ENCODE results near the gene TRA2A. TPM values are rescaled to one million over a fixed set of nuclear protein-coding genes. Genes with fewer than 3 reads are reported as not detected.
A peak's percentile ranks its signal among the peaks of the same experiment; 100 is the strongest.

Gene TRA2A
- total and polyA plus RNA-seq, 2 donors, result 64.1 to 86.5 TPM

DNA sequence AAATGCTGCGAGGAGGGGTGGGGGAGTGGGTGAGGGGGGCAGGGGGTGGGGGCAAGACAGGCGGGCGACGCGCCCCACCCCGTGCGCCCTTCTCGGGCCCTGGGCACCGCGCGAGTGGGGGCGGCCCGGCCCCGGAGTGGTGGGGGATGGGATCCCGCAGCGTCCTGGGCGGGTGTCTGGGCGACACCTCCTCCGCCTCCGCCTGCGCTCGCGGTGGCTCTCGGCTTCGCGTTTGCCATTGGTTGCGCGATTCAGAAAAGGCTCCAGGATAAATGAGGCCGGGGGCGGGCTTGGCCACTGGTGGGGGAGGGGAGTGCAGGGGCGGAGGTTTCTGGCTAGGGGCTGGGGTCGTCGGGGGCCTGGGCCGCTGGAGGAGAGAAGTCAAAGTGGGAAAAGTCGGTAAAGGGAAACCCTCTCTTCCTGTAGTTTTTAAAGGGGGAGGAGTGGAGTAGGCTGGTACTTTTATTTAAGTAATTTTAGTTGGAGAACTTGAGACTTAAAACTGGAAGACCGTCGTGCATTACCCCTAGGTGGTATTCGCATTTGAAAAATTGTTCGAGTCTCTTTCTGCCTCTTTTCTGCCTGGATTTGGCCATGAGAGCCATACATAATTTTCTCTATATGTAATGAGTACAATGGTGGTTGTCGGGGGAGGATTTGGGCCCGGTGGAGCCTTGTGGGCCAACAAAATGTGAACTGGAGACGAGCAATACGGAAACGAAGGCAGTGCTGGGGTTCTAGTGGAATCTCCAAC, 60.5 kb downstream of the TRA2A start:
- H3K4me1 ChIP-seq (ENCODE audit: insufficient read depth), result peaks cover 4% of the 10 kb centered on the region
- 9% methylated on average over 44 of the region's 44 CpGs for WGBS

DNA sequence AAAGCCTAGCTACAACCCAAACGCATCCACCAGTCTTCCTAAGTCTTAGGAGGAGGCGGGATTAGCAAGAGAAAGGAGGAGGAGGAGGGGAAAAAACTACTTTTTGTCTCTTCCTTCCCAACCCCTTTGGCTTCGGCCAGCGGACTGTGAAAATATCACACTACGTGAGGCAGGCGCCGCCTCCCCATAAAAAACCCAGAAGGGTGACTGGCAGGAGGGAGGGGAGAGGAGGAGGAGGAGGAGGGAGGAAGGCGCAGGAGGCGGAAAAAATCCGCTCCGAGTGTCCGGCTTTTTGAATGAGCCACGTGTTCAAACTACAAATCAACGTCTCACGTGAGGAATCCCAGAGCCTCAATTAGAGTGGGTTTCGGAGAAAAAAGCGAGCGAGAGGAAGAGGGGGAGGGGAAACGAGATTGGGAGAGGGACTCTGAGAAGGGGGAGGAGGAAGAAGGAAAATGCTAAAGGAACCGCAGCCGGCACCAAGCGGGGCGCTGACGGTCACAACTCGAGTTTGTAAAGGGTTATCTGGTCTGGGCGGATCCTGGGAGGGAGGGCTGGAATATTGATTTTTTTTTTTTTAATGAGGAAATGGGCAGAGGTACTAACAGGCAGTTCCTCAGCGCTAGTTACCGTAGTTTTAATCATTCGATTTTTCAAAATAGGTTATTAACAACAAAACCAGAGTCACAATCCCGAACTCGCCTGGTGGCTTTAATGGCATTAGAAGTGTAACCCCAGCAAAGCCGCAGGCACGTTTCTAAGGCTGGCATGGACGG, 61.3 kb downstream of the TRA2A start, which contains the start of gene IGF2BP3:
IGF2BP3 (minus strand) TSS at position 162 of the 776 bp plus-strand sequence. CDS start 381 bp downstream, outside the sequence.
- under 1% methylated on average over 34 of the region's 34 CpGs for WGBS
- H3K27ac ChIP-seq (ENCODE audit: low read depth), result no peak within 1 kb of the TSS
- peak; percentile 95 for DNase-seq (ENCODE audit: extremely low spot score)
- H3K36me3 ChIP-seq (ENCODE audit: insufficient read depth), result no peaks in the 10 kb centered on the region
- H3K4me3 ChIP-seq (ENCODE audit: low read depth, low read length), result peak within 1 kb of the TSS; percentile 41
- H3K4me1 ChIP-seq (ENCODE audit: insufficient read depth), result peaks cover 4% of the 10 kb centered on the region

More for the DNA sequence above, 60.5 kb downstream of the TRA2A start:
- peak overlapping the region; percentile 4 for H3K4me3 ChIP-seq (ENCODE audit: low read depth, low read length)
- no peak overlapping the region for H3K27ac ChIP-seq (ENCODE audit: low read depth)
- H3K36me3 ChIP-seq (ENCODE audit: insufficient read depth), result no peaks in the 10 kb centered on the region
- no peak for DNase-seq (ENCODE audit: extremely low spot score)

DNA sequence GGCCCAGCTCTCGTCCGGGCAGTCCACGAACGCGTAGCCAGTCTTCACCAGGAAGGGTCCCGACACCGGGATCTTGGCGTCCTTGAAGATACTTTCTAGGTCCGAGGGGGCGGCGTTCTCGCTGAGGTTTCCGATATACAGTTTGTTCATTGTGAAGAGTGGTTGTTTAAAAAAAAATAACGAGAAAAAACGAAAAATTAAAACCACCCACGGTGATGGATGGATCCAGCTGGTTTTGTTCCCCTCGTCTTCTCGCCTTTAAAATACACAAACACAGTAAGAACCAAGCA, 61.9 kb downstream of the TRA2A start:
- peak overlapping the region; percentile 41 for H3K4me3 ChIP-seq (ENCODE audit: low read depth, low read length)
- 1% methylated on average over 18 of the region's 18 CpGs for WGBS
- no peaks in the 10 kb centered on the region for H3K36me3 ChIP-seq (ENCODE audit: insufficient read depth)
- no peak overlapping the region for H3K27ac ChIP-seq (ENCODE audit: low read depth)
- peaks cover 4% of the 10 kb centered on the region for H3K4me1 ChIP-seq (ENCODE audit: insufficient read depth)
- DNase-seq (ENCODE audit: extremely low spot score), result no peak

- H3K27ac ChIP-seq (ENCODE audit: low read depth), result no peak overlapping the region
- WGBS, result 1% methylated on average over 91 of the region's 91 CpGs
- H3K36me3 ChIP-seq (ENCODE audit: insufficient read depth), result no peaks in the 10 kb centered on the region
- DNase-seq (ENCODE audit: extremely low spot score), result no peak
- H3K4me1 ChIP-seq (ENCODE audit: insufficient read depth), result peaks cover 4% of the 10 kb centered on the region
- peak overlapping the region; percentile 41 for H3K4me3 ChIP-seq (ENCODE audit: low read depth, low read length)
Measured at GRCh38 chr7:23469150-23469960, 62.4 kb downstream of the TRA2A start.

- Histone ChIP-seq H3K27ac (ENCODE audit: low read depth) (no peak overlapping the region), H3K36me3 (ENCODE audit: insufficient read depth) (no peaks in the 10 kb centered on the region), H3K4me1 (ENCODE audit: insufficient read depth) (peaks cover 4% of the 10 kb centered on the region), H3K4me3 (ENCODE audit: low read depth, low read length) (peak overlapping the region; percentile 41)
- 5% methylated on average over 48 of the region's 48 CpGs for WGBS
- no peak for DNase-seq (ENCODE audit: extremely low spot score)
Measured at GRCh38 chr7:23468526-23469149, 63.1 kb downstream of the TRA2A start.

- H3K36me3 ChIP-seq (ENCODE audit: insufficient read depth), result no peaks in the 10 kb centered on the region
- 3% methylated on average over 32 of the region's 32 CpGs for WGBS
- DNase-seq (ENCODE audit: extremely low spot score), result no peak
- H3K4me3 ChIP-seq (ENCODE audit: low read depth, low read length), result no peak overlapping the region
- H3K27ac ChIP-seq (ENCODE audit: low read depth), result no peak overlapping the region
- H3K4me1 ChIP-seq (ENCODE audit: insufficient read depth), result peaks cover 4% of the 10 kb centered on the region
Measured at GRCh38 chr7:23467806-23468525, 63.8 kb downstream of the TRA2A start.

DNA sequence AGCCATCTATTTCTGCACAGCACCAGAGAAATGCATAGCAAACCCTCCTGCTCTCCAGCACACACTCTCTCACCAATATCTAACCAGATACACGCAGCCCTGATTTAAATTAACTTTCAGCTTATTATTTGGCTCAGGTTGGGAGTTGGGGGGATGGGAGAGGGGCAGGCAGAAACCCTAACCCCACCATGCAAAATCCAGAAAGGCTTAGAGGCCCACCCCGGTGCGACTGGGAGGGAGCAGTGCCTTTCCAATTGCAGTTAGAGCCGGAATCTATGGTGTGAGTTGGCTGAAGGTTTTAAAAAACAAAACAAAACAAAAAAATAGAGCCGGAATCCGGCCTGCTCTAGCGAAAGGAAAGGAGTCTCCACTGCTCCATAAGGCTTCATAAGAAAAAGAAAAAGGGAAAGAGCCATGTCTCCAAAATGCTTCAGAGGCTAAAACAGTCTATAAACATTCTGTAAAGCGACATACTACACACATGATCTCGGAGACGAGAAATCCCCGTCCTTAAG, 64.4 kb downstream of the TRA2A start:
- no peak for DNase-seq (ENCODE audit: extremely low spot score)
- no peaks in the 10 kb centered on the region for H3K36me3 ChIP-seq (ENCODE audit: insufficient read depth)
- H3K27ac ChIP-seq (ENCODE audit: low read depth), result no peak overlapping the region
- no peak overlapping the region for H3K4me3 ChIP-seq (ENCODE audit: low read depth, low read length)
- peaks cover 4% of the 10 kb centered on the region for H3K4me1 ChIP-seq (ENCODE audit: insufficient read depth)
- WGBS, result 17% methylated on average over 11 of the region's 11 CpGs

- Histone ChIP-seq H3K27ac (ENCODE audit: low read depth) (no peak overlapping the region), H3K4me1 (ENCODE audit: insufficient read depth) (no peaks in the 10 kb centered on the region), H3K36me3 (ENCODE audit: insufficient read depth) (no peaks in the 10 kb centered on the region), H3K4me3 (ENCODE audit: low read depth, low read length) (no peak overlapping the region)
- WGBS, result 30% methylated on average over 2 of the region's 2 CpGs
- DNase-seq (ENCODE audit: extremely low spot score), result no peak
Measured at GRCh38 chr7:23462846-23463245, 68.9 kb downstream of the TRA2A start.

- Histone ChIP-seq H3K27ac (ENCODE audit: low read depth) (no peak overlapping the region), H3K4me1 (ENCODE audit: insufficient read depth) (no peaks in the 10 kb centered on the region), H3K4me3 (ENCODE audit: low read depth, low read length) (no peak overlapping the region), H3K36me3 (ENCODE audit: insufficient read depth) (no peaks in the 10 kb centered on the region)
- 90% methylated on average over 3 of the region's 3 CpGs for WGBS
- DNase-seq (ENCODE audit: extremely low spot score), result no peak
Measured at GRCh38 chr7:23458044-23458443, 73.7 kb downstream of the TRA2A start.

- no peak overlapping the region for H3K27ac ChIP-seq (ENCODE audit: low read depth)
- H3K4me3 ChIP-seq (ENCODE audit: low read depth, low read length), result no peak overlapping the region
- H3K36me3 ChIP-seq (ENCODE audit: insufficient read depth), result no peaks in the 10 kb centered on the region
- no peaks in the 10 kb centered on the region for H3K4me1 ChIP-seq (ENCODE audit: insufficient read depth)
- 93% methylated on average over 3 of the region's 3 CpGs for WGBS
- no peak for DNase-seq (ENCODE audit: extremely low spot score)
Measured at GRCh38 chr7:23456093-23456492, 75.7 kb downstream of the TRA2A start.

GRCh38 chr7:23454881-23455526, 76.8 kb downstream of the TRA2A start:
- no peak for DNase-seq (ENCODE audit: extremely low spot score)
- no peaks in the 10 kb centered on the region for H3K36me3 ChIP-seq (ENCODE audit: insufficient read depth)
- 80% methylated on average over 5 of the region's 5 CpGs for WGBS
- H3K4me1 ChIP-seq (ENCODE audit: insufficient read depth), result no peaks in the 10 kb centered on the region
- H3K27ac ChIP-seq (ENCODE audit: low read depth), result no peak overlapping the region
- no peak overlapping the region for H3K4me3 ChIP-seq (ENCODE audit: low read depth, low read length)
